K562 (cell line): Measurements from ENCODE around the gene DCP2. TPM values are rescaled to one million over a fixed set of nuclear protein-coding genes. Genes with fewer than 3 reads are reported as not detected.

Experiments
- ATAC-seq: fragments of 200-7000 bp; cut with Tn5 transposase; 3 replicates; pipeline ENCODE4 v1.9.1; 2020; ENCODE audit warnings: moderate library complexity
- BruUV-seq: library from RNA; stranded (reverse); fragments of 400-500 nt; replicated peaks from 2 replicates; lab custom pipeline; 2021; lab: Mats Ljungman, UMichigan
- CTCF ChIA-PET: fragments of 300-600 bp; formaldehyde crosslinking; extraction: SDS; loops from one replicate; lab custom pipeline; 2021; ENCODE audit warnings: low intra/inter-chr PET ratio; lab: Yijun Ruan, JAX
- POLR2A ChIA-PET: fragments of 300-600, 350-650 bp; sonication (Branson Sonifier 250); formaldehyde crosslinking; extraction: SDS; loops from one replicate; lab custom pipeline; 2021; ENCODE audit warnings: antibody characterized with exemption, inconsistent platforms; lab: Yijun Ruan, JAX
- DNase-seq, 4 experiments: peaks; one replicate each; pipeline versions ENCODE4 v3.0.0 to v3.0.0-alpha.2; 2011 to 2018; ENCODE audit warnings: low spot score in 3 of 4, mixed read lengths in 3 of 4; ENCODE audit errors: extremely low read depth in 1 of 4
- FAIRE-seq: peaks from 2 replicates; lab custom pipeline; 2011; peaks lifted over from hg19 to GRCh38; lab: Jason Lieb, UNC
- H2AFZ ChIP-seq: 2 replicates; pipeline ENCODE4 v1.6.0; 2011; ENCODE audit warnings: low read depth, low read length, control low read depth, inconsistent platforms
- H3K27ac ChIP-seq: fragments of 200-600 bp; 3 replicates; pipeline ENCODE4 v1.8.0; 2011; ENCODE audit warnings: low read depth, mild to moderate bottlenecking, control low read depth, inconsistent platforms, low read length, moderate library complexity, mixed read lengths; ENCODE audit errors: extremely low read depth
- H3K27me3 ChIP-seq, 2 experiments: fragments of 300-600 bp in 1 of 2; 2 replicates in 1 of 2; 3 replicates in 1 of 2; pipeline versions ENCODE4 v1.6.0 to v1.8.0; 2011; ENCODE audit warnings: inconsistent platforms in 2 of 2, low read length in 2 of 2, mild to moderate bottlenecking in 1 of 2, mixed read lengths in 1 of 2, moderate library complexity in 1 of 2; ENCODE audit not compliant: control insufficient read depth in 2 of 2, insufficient read depth in 2 of 2
- H3K36me3 ChIP-seq: fragments of 300-600 bp; 3 replicates; pipeline ENCODE4 v1.8.0; 2011; ENCODE audit warnings: mild to moderate bottlenecking, low read length, inconsistent platforms; ENCODE audit not compliant: control insufficient read depth, insufficient read depth
- H3K4me1 ChIP-seq, 2 experiments: fragments of 200-600 bp in 1 of 2; replicated peaks in 1 of 2; 2 replicates in 1 of 2; 3 replicates in 1 of 2; pipeline versions ENCODE4 v1.5.1 to v1.8.0; 2011; ENCODE audit warnings: inconsistent platforms in 2 of 2, low read length in 2 of 2, mild to moderate bottlenecking in 1 of 2, mixed read lengths in 1 of 2, moderate library complexity in 1 of 2; ENCODE audit not compliant: control insufficient read depth in 2 of 2, insufficient read depth in 2 of 2
- H3K4me2 ChIP-seq: 2 replicates; pipeline ENCODE4 v1.6.1; 2011; ENCODE audit warnings: low read length, control low read depth, inconsistent platforms, mixed read lengths; ENCODE audit not compliant: insufficient read depth
- H3K4me3 ChIP-seq: fragments of 200-600 bp; sonication (generic), shearing (Covaris generic); 2 replicates; pipeline ENCODE4 v1.5.1; 2016; ENCODE audit warnings: control low read depth, inconsistent platforms
- H3K79me2 ChIP-seq: fragments of 200-600 bp; 3 replicates; pipeline ENCODE4 v1.8.0; 2011; ENCODE audit warnings: low read length, inconsistent platforms; ENCODE audit not compliant: control insufficient read depth, insufficient read depth
- H3K9ac ChIP-seq, 2 experiments: 2 replicates each; pipeline versions ENCODE4 v1.6.0 to v1.6.1; 2011; ENCODE audit warnings: low read depth in 2 of 2, low read length in 2 of 2, control low read depth in 1 of 2, inconsistent platforms in 1 of 2, mild to moderate bottlenecking in 1 of 2, mixed read lengths in 1 of 2; ENCODE audit not compliant: insufficient read depth in 1 of 2
- H3K9me1 ChIP-seq: one replicate; pipeline ENCODE4 v1.6.0; 2011; ENCODE audit warnings: inconsistent platforms, mild to moderate bottlenecking, low read length, moderate library complexity; ENCODE audit not compliant: control insufficient read depth, insufficient read depth
- H3K9me3 ChIP-seq: replicated peaks from 2 replicates; pipeline ENCODE4 v1.5.1; 2011; ENCODE audit warnings: low read depth, low read length, inconsistent platforms; ENCODE audit not compliant: control insufficient read depth, insufficient read depth
- H4K20me1 ChIP-seq: replicated peaks from 2 replicates; pipeline ENCODE4 v1.6.1; 2011; ENCODE audit warnings: low read length, inconsistent platforms, mixed read lengths; ENCODE audit not compliant: control insufficient read depth, insufficient read depth
- BACH1 ChIP-seq: fragments of 200-800 bp; sonication (Bioruptor generic); IDR thresholded peaks from 2 replicates; pipeline ENCODE4 v1.6.1; 2016; ENCODE audit warnings: missing genetic modification characterization, missing compliant biosample characterization
- CGGBP1 ChIP-seq: fragments of 250-450 bp; sonication (Bioruptor Pico); IDR thresholded peaks from 2 replicates; pipeline ENCODE4 v1.9.0; 2021; ENCODE audit warnings: mild to moderate bottlenecking
- ETV5 ChIP-seq: sonication (generic); formaldehyde crosslinking; IDR thresholded peaks from 2 replicates; pipeline ENCODE4 v1.4.0; 2020; ENCODE audit warnings: low read depth, mild to moderate bottlenecking, missing genetic modification reagents
- FOXK2 ChIP-seq, 2 experiments: fragments of 450-650 bp; IDR thresholded peaks in 1 of 2; conservative IDR thresholded peaks in 1 of 2; 2 replicates each; pipeline ENCODE4 v1.6.1; 2016; ENCODE audit warnings: low read depth in 2 of 2, mild to moderate bottlenecking in 1 of 2
- HMGXB4 ChIP-seq: sonication (generic); formaldehyde crosslinking; IDR thresholded peaks from 2 replicates; pipeline ENCODE4 v1.8.1; 2023; ENCODE audit warnings: mild to moderate bottlenecking, missing genetic modification reagents
- MBD1 ChIP-seq: fragments of 250-450 bp; sonication (Bioruptor Pico); IDR thresholded peaks from 2 replicates; pipeline ENCODE4 v1.8.0; 2022; ENCODE audit warnings: inconsistent platforms
- MEIS2 ChIP-seq: fragments of 450-650 bp; IDR thresholded peaks from 2 replicates; pipeline ENCODE4 v1.6.1; 2014; ENCODE audit warnings: mild to moderate bottlenecking; ENCODE audit not compliant: partially characterized antibody
- PHB ChIP-seq: fragments of 250-450 bp; sonication (Bioruptor Pico); IDR thresholded peaks from 2 replicates; pipeline ENCODE4 v1.5.0; 2021
- SIX5 ChIP-seq, 2 experiments: IDR thresholded peaks; 2 replicates each; pipeline ENCODE4 v1.6.1; 2011; ENCODE audit warnings: low read length in 2 of 2, borderline replicate concordance in 1 of 2, low read depth in 1 of 2, mild to moderate bottlenecking in 1 of 2, moderate library complexity in 1 of 2; ENCODE audit not compliant: insufficient read depth in 1 of 2
- SMAD3 ChIP-seq: fragments of 450-650 bp; formaldehyde crosslinking; conservative IDR thresholded peaks from 2 replicates; pipeline ENCODE4 v1.4.0; 2020; ENCODE audit warnings: mild to moderate bottlenecking
- SMAD4 ChIP-seq: fragments of 250-450 bp; sonication (Bioruptor Pico); conservative IDR thresholded peaks from 2 replicates; pipeline ENCODE4 v1.8.0; 2021; ENCODE audit warnings: inconsistent platforms, mild to moderate bottlenecking, moderate library complexity
- SNAPC5 ChIP-seq: fragments of 250-450 bp; sonication (Bioruptor Pico); IDR thresholded peaks from 2 replicates; pipeline ENCODE4 v1.8.0; 2021; ENCODE audit warnings: moderate library complexity, mild to moderate bottlenecking, inconsistent platforms
- USF2 ChIP-seq: sonication (generic); formaldehyde crosslinking; IDR thresholded peaks from 2 replicates; pipeline ENCODE4 v1.5.0; 2020; ENCODE audit warnings: missing genetic modification reagents
- ZNF146 ChIP-seq: IDR thresholded peaks from one replicate; pipeline ENCODE4 v1.6.1; 2018; ENCODE audit warnings: missing compliant biosample characterization; ENCODE audit not compliant: unreplicated experiment
- ZNF239 ChIP-seq: fragments of 250-450 bp; sonication (Bioruptor Pico); IDR thresholded peaks from 2 replicates; pipeline ENCODE4 v1.4.0; 2020; ENCODE audit warnings: mild to moderate bottlenecking
- WGBS: fragments of 100-300 bp; shearing (Covaris generic); methylation state at CpG from one replicate; pipeline ENCODE4 v1.1.6; 2016; ENCODE audit warnings: low coverage, mixed read lengths; ENCODE audit not compliant: insufficient coverage; ENCODE audit errors: missing lambda C conversion rate; 5-methylcytosine and 5-hydroxymethylcytosine counted together
- in situ Hi-C: fragments of 300-500 bp; cut with MboI; formaldehyde crosslinking; loops from 4 replicates; pipeline ENCODE4 v1.15.0; 2018; ENCODE audit warnings: inconsistent platforms, mixed read lengths
- intact Hi-C: fragments of 100-400 bp; cut with micrococcal nuclease; formaldehyde crosslinking; loops from 2 replicates; pipeline ENCODE4 v1.14.2; 2022
- polyA plus RNA-seq, 8 experiments: library from polyadenylated mRNA; depleted of rRNA in 4 of 8; stranded (reverse) in 5 of 8; unstranded in 3 of 8; fragments of >200 nt; fragmentation: Nextera tagmentation in 2 of 8; fragmentation: Illumina TruSeq in 1 of 8; extraction: Ambion mirVana in 2 of 8; extraction: Trizol in 1 of 8; gene quantifications; 2 replicates each; pipeline versions ENCODE4 v1.2.1 to v1.2.3, GENCODE V29; 2011 to 2014; ENCODE audit warnings: inconsistent platforms in 1 of 8, missing spikeins in 1 of 8
- total RNA-seq, 7 experiments: library from RNA; depleted of rRNA in 6 of 7; stranded (reverse); fragments of >200 nt in 6 of 7; fragmentation: Illumina TruSeq in 2 of 7; extraction: Trizol in 2 of 7; gene quantifications; 2 replicates each; pipeline versions ENCODE4 v1.2.1 to v1.2.3, GENCODE V29; 2011 to 2021; ENCODE audit warnings: low replicate concordance in 1 of 7

Gene DCP2
- total and polyA plus RNA-seq, 9 of the 15 experiments (the other 6 are each of a cell fraction or from before 2014, with no cell fraction given), result 25.9 to 109 (median 46.7) TPM

GRCh38 chr5:113002423-113002822 lies 25.8 kb downstream of the DCP2 start:
- H3K4me1 ChIP-seq, result no peaks in the 10 kb centered on the region
- POLR2A ChIA-PET, result interaction anchor here (0.9 kb wide), 1 partner anchor 13 kb away, joined by 3 read pairs; no protein-coding TSS in a partner anchor
- peaks cover 76% of the 10 kb centered on the region for H3K36me3 ChIP-seq
- H3K9me3 ChIP-seq, result no peaks in the 10 kb centered on the region
- CTCF ChIA-PET, result no interaction called here
- BruUV-seq, result no TSS peak
- 92% methylated on average over 5 of the region's 5 CpGs for WGBS
- no peak overlapping the region for H3K27ac ChIP-seq
- H3K4me3 ChIP-seq, result no peak overlapping the region
- no peak overlapping the region for H3K4me2 ChIP-seq
- no peaks in the 10 kb centered on the region for H3K27me3 ChIP-seq
- FAIRE-seq (no peak), ATAC-seq (no peak), DNase-seq (no peak)
- peaks cover 20% of the 10 kb centered on the region for H3K79me2 ChIP-seq
- H3K9ac ChIP-seq, result no peak overlapping the region
- in situ Hi-C loops, result no loop called here
- intact Hi-C loops, result no loop called here
- H2AFZ ChIP-seq, result no peak overlapping the region
- no peaks in the 10 kb centered on the region for H4K20me1 ChIP-seq
- no peaks in the 10 kb centered on the region for H3K9me1 ChIP-seq
- no peak for TF ChIP-seq ZNF239 (CRISPR knock-in tag)
- no peak for TF ChIP-seq ZNF146 (CRISPR knock-in tag)
- no peak for TF ChIP-seq HMGXB4 (CRISPR knock-in tag)
- no peak for TF ChIP-seq MEIS2
- no peak for TF ChIP-seq ETV5
- TF ChIP-seq PHB (CRISPR knock-in tag), result no peak
- TF ChIP-seq USF2 (CRISPR knock-in tag), result no peak
- TF ChIP-seq SIX5 (IDR thresholded peaks at IDR 0.05; ENCODE audit: borderline replicate concordance in 1 of 2, insufficient read depth in 1 of 2, low read depth in 1 of 2, low read length in 2 of 2), result no peak
- no peak for TF ChIP-seq SMAD3
- TF ChIP-seq SMAD4 (CRISPR knock-in tag), result no peak
- TF ChIP-seq FOXK2 (conservative IDR thresholded peaks at IDR 0.05 in 1 of 2, IDR thresholded peaks at IDR 0.05 in 1 of 2; ENCODE audit: low read depth in 2 of 2), result no peak
- no peak for TF ChIP-seq SNAPC5
- no peak for TF ChIP-seq BACH1
- no peak for TF ChIP-seq MBD1 (CRISPR knock-in tag)
- TF ChIP-seq CGGBP1 (CRISPR knock-in tag), result no peak
